ENCODE results near the gene DPP6.

GRCh38 chr7:154564676-154565075 lies 512.5 kb downstream of the DPP6 start:
- TF ChIP-seq CTCF (IDR thresholded peaks at IDR 0.05) = no peak
- no peak for TF ChIP-seq ELF1 (IDR thresholded peaks at IDR 0.05)
- TF ChIP-seq, protein P1, sequence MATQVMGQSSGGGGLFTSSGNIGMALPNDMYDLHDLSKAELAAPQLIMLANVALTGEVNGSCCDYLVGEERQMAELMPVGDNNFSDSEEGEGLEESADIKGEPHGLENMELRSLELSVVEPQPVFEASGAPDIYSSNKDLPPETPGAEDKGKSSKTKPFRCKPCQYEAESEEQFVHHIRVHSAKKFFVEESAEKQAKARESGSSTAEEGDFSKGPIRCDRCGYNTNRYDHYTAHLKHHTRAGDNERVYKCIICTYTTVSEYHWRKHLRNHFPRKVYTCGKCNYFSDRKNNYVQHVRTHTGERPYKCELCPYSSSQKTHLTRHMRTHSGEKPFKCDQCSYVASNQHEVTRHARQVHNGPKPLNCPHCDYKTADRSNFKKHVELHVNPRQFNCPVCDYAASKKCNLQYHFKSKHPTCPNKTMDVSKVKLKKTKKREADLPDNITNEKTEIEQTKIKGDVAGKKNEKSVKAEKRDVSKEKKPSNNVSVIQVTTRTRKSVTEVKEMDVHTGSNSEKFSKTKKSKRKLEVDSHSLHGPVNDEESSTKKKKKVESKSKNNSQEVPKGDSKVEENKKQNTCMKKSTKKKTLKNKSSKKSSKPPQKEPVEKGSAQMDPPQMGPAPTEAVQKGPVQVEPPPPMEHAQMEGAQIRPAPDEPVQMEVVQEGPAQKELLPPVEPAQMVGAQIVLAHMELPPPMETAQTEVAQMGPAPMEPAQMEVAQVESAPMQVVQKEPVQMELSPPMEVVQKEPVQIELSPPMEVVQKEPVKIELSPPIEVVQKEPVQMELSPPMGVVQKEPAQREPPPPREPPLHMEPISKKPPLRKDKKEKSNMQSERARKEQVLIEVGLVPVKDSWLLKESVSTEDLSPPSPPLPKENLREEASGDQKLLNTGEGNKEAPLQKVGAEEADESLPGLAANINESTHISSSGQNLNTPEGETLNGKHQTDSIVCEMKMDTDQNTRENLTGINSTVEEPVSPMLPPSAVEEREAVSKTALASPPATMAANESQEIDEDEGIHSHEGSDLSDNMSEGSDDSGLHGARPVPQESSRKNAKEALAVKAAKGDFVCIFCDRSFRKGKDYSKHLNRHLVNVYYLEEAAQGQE (IDR thresholded peaks at IDR 0.05; ENCODE audit: low read depth, low read length) = no peak
